Caco-2 (cell line): Measurements from ENCODE around the gene KIAA1755. TPM values are rescaled to one million over a fixed set of nuclear protein-coding genes. Genes with fewer than 3 reads are reported as not detected.
A peak's percentile ranks its signal among the peaks of the same experiment; 100 is the strongest.

ENCODE experiments used
- BruUV-seq: library from RNA; stranded (reverse); fragments of 400-500 nt; replicated peaks from 2 replicates; lab custom pipeline; 2021; lab: Mats Ljungman, UMichigan
- CTCF ChIA-PET: fragments of 300-600 bp; sonication (Branson Sonifier 250); formaldehyde crosslinking; loops from one replicate; lab custom pipeline; 2022; ENCODE audit warnings: antibody characterized with exemption; lab: Charles Lee
- POLR2A ChIA-PET: fragments of 300-600 bp; sonication (Branson Sonifier 250); formaldehyde crosslinking; loops from one replicate; lab custom pipeline; 2022; ENCODE audit warnings: antibody characterized with exemption; lab: Charles Lee
- DNase-seq, 2 experiments: peaks; one replicate each; pipeline versions ENCODE4 v3.0.0 to v3.0.0-alpha.2; 2020 to 2022
- H3K27me3 ChIP-seq: replicated peaks from 2 replicates; pipeline ENCODE4 v1.6.0; 2011; ENCODE audit warnings: low read length; ENCODE audit not compliant: control insufficient read depth, insufficient read depth
- H3K36me3 ChIP-seq: 2 replicates; pipeline ENCODE4 v1.5.1; 2011; ENCODE audit warnings: low read length; ENCODE audit not compliant: control insufficient read depth, insufficient read depth
- H3K4me1 ChIP-seq: fragments of 250-450 bp; sonication (Bioruptor Pico); 2 replicates; pipeline ENCODE4 v1.5.1; 2020; ENCODE audit warnings: mild to moderate bottlenecking
- H3K4me3 ChIP-seq: 2 replicates; pipeline ENCODE4 v1.5.1; 2011; ENCODE audit warnings: low read depth, mild to moderate bottlenecking, control low read depth, low read length
- H3K9me3 ChIP-seq: fragments of 250-450 bp; sonication (Bioruptor Pico); 2 replicates; pipeline ENCODE4 v1.5.1; 2020; ENCODE audit warnings: mild to moderate bottlenecking, moderate library complexity
- H3K27ac Mint-ChIP-seq: one replicate; pipeline ENCODE4 v1.8.0; 2022; ENCODE audit warnings: mixed read lengths; ENCODE audit not compliant: unreplicated experiment
- H3K27me3 Mint-ChIP-seq: one replicate; pipeline ENCODE4 v1.8.0; 2022; ENCODE audit warnings: mixed read lengths; ENCODE audit not compliant: insufficient read depth, unreplicated experiment
- H3K36me3 Mint-ChIP-seq: one replicate; pipeline ENCODE4 v1.8.0; 2022; ENCODE audit warnings: mild to moderate bottlenecking, mixed read lengths; ENCODE audit not compliant: insufficient read depth, unreplicated experiment
- H3K4me1 Mint-ChIP-seq: one replicate; pipeline ENCODE4 v1.8.0; 2022; ENCODE audit warnings: low read depth, mixed read lengths; ENCODE audit not compliant: unreplicated experiment
- H3K4me3 Mint-ChIP-seq: one replicate; pipeline ENCODE4 v1.8.0; 2022; ENCODE audit warnings: mild to moderate bottlenecking, moderate library complexity, mixed read lengths; ENCODE audit not compliant: unreplicated experiment
- H3K9me3 Mint-ChIP-seq: one replicate; pipeline ENCODE4 v1.8.0; 2022; ENCODE audit warnings: mixed read lengths; ENCODE audit not compliant: unreplicated experiment
- CTCF ChIP-seq, 2 experiments: fragments of 200-600 bp in 1 of 2; IDR thresholded peaks; 1 replicate in 1 of 2; 2 replicates in 1 of 2; pipeline versions ENCODE4 v1.5.1 to v1.8.0; 2011 to 2022; ENCODE audit warnings: antibody characterized with exemption in 1 of 2, control low read depth in 1 of 2, inconsistent platforms in 1 of 2, low read depth in 1 of 2, low read length in 1 of 2, mild to moderate bottlenecking in 1 of 2, moderate library complexity in 1 of 2; ENCODE audit not compliant: insufficient read depth in 1 of 2, severe bottlenecking in 1 of 2, unreplicated experiment in 1 of 2
- intact Hi-C: fragments of 100-400 bp; cut with micrococcal nuclease; formaldehyde crosslinking; loops from one replicate; pipeline ENCODE4 v1.10.0; 2022; ENCODE audit not compliant: unreplicated experiment
- total RNA-seq: library from RNA; stranded (reverse); gene quantifications from 2 replicates; pipeline ENCODE4 v1.2.3, GENCODE V29; 2022

KIAA1755 gene
- total RNA-seq, 1 experiment from 2014 or later: 0.20 TPM

GRCh38 chr20:38165966-38166702 lies 94.4 kb downstream of the KIAA1755 start:
- H3K4me3 Mint-ChIP-seq: peak overlapping the region; percentile 67
- BruUV-seq: no TSS peak
- no peaks in the 10 kb centered on the region for H3K9me3 ChIP-seq
- H3K27ac Mint-ChIP-seq: peak overlapping the region; percentile 6
- H3K9me3 Mint-ChIP-seq: no peaks in the 10 kb centered on the region
- H3K4me3 ChIP-seq: no peak overlapping the region
- H3K4me1 Mint-ChIP-seq: peaks cover 26% of the 10 kb centered on the region
- peaks cover 10% of the 10 kb centered on the region for H3K36me3 Mint-ChIP-seq
- no peaks in the 10 kb centered on the region for H3K36me3 ChIP-seq
- H3K27me3 ChIP-seq: no peaks in the 10 kb centered on the region
- no peak for DNase-seq
- intact Hi-C loops: loop anchor here (1.0 to 2.0 kb wide), 7 partner anchors 23 to 109 kb away; no protein-coding TSS in a partner anchor
- H3K4me1 ChIP-seq: peaks cover 36% of the 10 kb centered on the region
- CTCF ChIA-PET: interaction anchor here (0.7 to 4.4 kb wide), 5 partner anchors 43 to 108 kb away, joined by 3 to 32 read pairs (median 4); no protein-coding TSS in a partner anchor
- H3K27me3 Mint-ChIP-seq: no peaks in the 10 kb centered on the region
- POLR2A ChIA-PET: interaction anchor here (0.6 kb wide), 2 partner anchors 21 to 68 kb away, joined by 5 to 7 read pairs; no protein-coding TSS in a partner anchor
- TF ChIP-seq CTCF (IDR thresholded peaks at IDR 0.05; ENCODE audit: insufficient read depth in 1 of 2, low read depth in 1 of 2, low read length in 1 of 2, severe bottlenecking in 1 of 2, unreplicated experiment in 1 of 2): no peak

GRCh38 chr20:38165089-38165965 lies 95.2 kb downstream of the KIAA1755 start, which contains the start of gene TGM2:
TSS of gene TGM2 (minus strand) at chr20:38165270. CDS start at chr20:38165198, 72 bp downstream.
- peaks cover 38% of the 10 kb centered on the region for H3K4me1 ChIP-seq
- Mint-ChIP-seq H3K27me3 (no peaks in the 10 kb centered on the region), H3K9me3 (no peaks in the 10 kb centered on the region), H3K4me1 (peaks cover 21% of the 10 kb centered on the region), H3K27ac (peak within 1 kb of the TSS; percentile 6), H3K36me3 (peaks cover 11% of the 10 kb centered on the region), H3K4me3 (peak within 1 kb of the TSS; percentile 67)
- no peaks in the 10 kb centered on the region for H3K27me3 ChIP-seq
- no peaks in the 10 kb centered on the region for H3K9me3 ChIP-seq
- TF ChIP-seq CTCF (IDR thresholded peaks at IDR 0.05; ENCODE audit: insufficient read depth in 1 of 2, low read depth in 1 of 2, low read length in 1 of 2, severe bottlenecking in 1 of 2, unreplicated experiment in 1 of 2): peak; percentile 97 to 98
- peak; percentile 94 to 98 for DNase-seq
- H3K36me3 ChIP-seq: no peaks in the 10 kb centered on the region
- BruUV-seq: no TSS peak
- H3K4me3 ChIP-seq: peak within 1 kb of the TSS; percentile 44
- CTCF ChIA-PET: interaction anchor here (0.9 to 4.4 kb wide), 9 partner anchors 21 to 108 kb away, joined by 3 to 32 read pairs (median 9); no protein-coding TSS in a partner anchor
- POLR2A ChIA-PET: interaction anchor here (1.9 kb wide), 1 partner anchor 21 kb away, joined by 6 read pairs; no protein-coding TSS in a partner anchor
- intact Hi-C loops: loop anchor here (1.0 to 2.0 kb wide), 7 partner anchors 22 to 108 kb away; no protein-coding TSS in a partner anchor
